H1 (cell line): ENCODE results near the gene CLTCL1.

Source experiments
- CTCF ChIP-seq, 3 experiments: IDR thresholded peaks; 1 replicate in 2 of 3; 2 replicates in 1 of 3; pipeline versions ENCODE4 v1.5.1 to v1.6.1; 2011; ENCODE audit warnings: low read length in 3 of 3, mild to moderate bottlenecking in 3 of 3, inconsistent platforms in 2 of 3, low read depth in 1 of 3, moderate library complexity in 1 of 3; ENCODE audit not compliant: insufficient read depth in 1 of 3; ENCODE audit errors: control extremely low read depth in 1 of 3
- MAX ChIP-seq: IDR thresholded peaks from 2 replicates; pipeline ENCODE4 v1.6.1; 2012; ENCODE audit warnings: inconsistent platforms
- TAF1 ChIP-seq: IDR thresholded peaks from 2 replicates; pipeline ENCODE4 v1.6.1; 2011; ENCODE audit warnings: mild to moderate bottlenecking, low read depth, low read length

GRCh38 chr22:19239464-19239863 is 52.1 kb downstream of the CLTCL1 start:
- TF ChIP-seq CTCF (IDR thresholded peaks at IDR 0.05; ENCODE audit: control extremely low read depth in 1 of 3, insufficient read depth in 1 of 3, low read depth in 1 of 3, low read length in 3 of 3) (no peak), TAF1 (no peak), MAX (no peak)
